ENCODE measurements around the gene WDTC1. TPM values are rescaled to one million over a fixed set of nuclear protein-coding genes. Genes with fewer than 3 reads are reported as not detected.
"Not testable (repeated sequence)": the region's sequence is repeated elsewhere in the genome, so short reads cannot be mapped to it uniquely, and the experiment has no call there.

Gene WDTC1
- polyA plus RNA-seq, 1 donor = 30.6 TPM

GRCh38 chr1:27284425-27285273 lies 50.2 kb downstream of the WDTC1 start:
- Histone ChIP-seq H3K36me3 (ENCODE audit: control insufficient read depth, insufficient read depth, low read length) (peaks cover 17% of the 10 kb centered on the region), H3K4me3 (ENCODE audit: low read length) (no peak overlapping the region), H3K9me3 (ENCODE audit: control insufficient read depth, low read depth, low read length) (no peaks in the 10 kb centered on the region), H3K27ac (ENCODE audit: low read length) (no peak overlapping the region), H3K4me1 (ENCODE audit: control insufficient read depth, insufficient read depth, low read length) (peaks cover 6% of the 10 kb centered on the region), H3K27me3 (ENCODE audit: control insufficient read depth, insufficient read depth, low read length) (no peaks in the 10 kb centered on the region)
- DNase-seq = peak; percentile 71 to 74
- 63% methylated on average over 1 of the region's 11 CpGs for WGBS (ENCODE audit: insufficient coverage, low lambda C conversion rate)

GRCh38 chr1:27285274-27285660 lies 50.8 kb downstream of the WDTC1 start:
- Histone ChIP-seq H3K27me3 (ENCODE audit: control insufficient read depth, insufficient read depth, low read length) (no peaks in the 10 kb centered on the region), H3K27ac (ENCODE audit: low read length) (no peak overlapping the region), H3K36me3 (ENCODE audit: control insufficient read depth, insufficient read depth, low read length) (peaks cover 17% of the 10 kb centered on the region), H3K4me3 (ENCODE audit: low read length) (no peak overlapping the region), H3K4me1 (ENCODE audit: control insufficient read depth, insufficient read depth, low read length) (peaks cover 10% of the 10 kb centered on the region), H3K9me3 (ENCODE audit: control insufficient read depth, low read depth, low read length) (no peaks in the 10 kb centered on the region)
- WGBS (ENCODE audit: insufficient coverage, low lambda C conversion rate) = 80% methylated on average over 1 of the region's 2 CpGs
- no peak for DNase-seq

- not testable (repeated sequence) for H3K27ac ChIP-seq (ENCODE audit: low read length); H3K4me3 ChIP-seq (ENCODE audit: low read length); DNase-seq; H3K9me3 ChIP-seq (ENCODE audit: control insufficient read depth, low read depth, low read length); H3K27me3 ChIP-seq (ENCODE audit: control insufficient read depth, insufficient read depth, low read length)
- WGBS (ENCODE audit: insufficient coverage, low lambda C conversion rate) = 100% methylated on average over 1 of the region's 7 CpGs
- Histone ChIP-seq H3K36me3 (ENCODE audit: control insufficient read depth, insufficient read depth, low read length) (peaks cover 17% of the 10 kb centered on the region), H3K4me1 (ENCODE audit: control insufficient read depth, insufficient read depth, low read length) (peaks cover 14% of the 10 kb centered on the region)
These were observed 51.4 kb downstream of the WDTC1 start for GRCh38 chr1:27285821-27286220.

- not testable (repeated sequence) for DNase-seq; H3K27me3 ChIP-seq (ENCODE audit: control insufficient read depth, insufficient read depth, low read length); H3K27ac ChIP-seq (ENCODE audit: low read length); H3K4me3 ChIP-seq (ENCODE audit: low read length); H3K9me3 ChIP-seq (ENCODE audit: control insufficient read depth, low read depth, low read length)
- no CpG with 5 or more reads among the region's 29 CpGs for WGBS (ENCODE audit: insufficient coverage, low lambda C conversion rate)
- peaks cover 26% of the 10 kb centered on the region for H3K36me3 ChIP-seq (ENCODE audit: control insufficient read depth, insufficient read depth, low read length)
- peaks cover 35% of the 10 kb centered on the region for H3K4me1 ChIP-seq (ENCODE audit: control insufficient read depth, insufficient read depth, low read length)
These were observed 54.7 kb downstream of the WDTC1 start for GRCh38 chr1:27289125-27289524.

- Histone ChIP-seq H3K9me3 (ENCODE audit: control insufficient read depth, low read depth, low read length) (no peaks in the 10 kb centered on the region), H3K4me1 (ENCODE audit: control insufficient read depth, insufficient read depth, low read length) (peaks cover 35% of the 10 kb centered on the region), H3K36me3 (ENCODE audit: control insufficient read depth, insufficient read depth, low read length) (peaks cover 38% of the 10 kb centered on the region), H3K27me3 (ENCODE audit: control insufficient read depth, insufficient read depth, low read length) (no peaks in the 10 kb centered on the region), H3K4me3 (ENCODE audit: low read length) (no peak overlapping the region), H3K27ac (ENCODE audit: low read length) (peak overlapping the region; percentile 61)
- whole genome bisulfite sequencing (ENCODE audit: insufficient coverage, low lambda C conversion rate) = 0% methylated on average over 1 of the region's 3 CpGs
- DNase-seq = peak; percentile 65 to 87
These were observed 56.1 kb downstream of the WDTC1 start for GRCh38 chr1:27290581-27290980.

GRCh38 chr1:27292106-27292505 lies 57.7 kb downstream of the WDTC1 start:
- peak overlapping the region; percentile 61 for H3K27ac ChIP-seq (ENCODE audit: low read length)
- no peaks in the 10 kb centered on the region for H3K9me3 ChIP-seq (ENCODE audit: control insufficient read depth, low read depth, low read length)
- WGBS (ENCODE audit: insufficient coverage, low lambda C conversion rate) = no CpG with 5 or more reads among the region's 5 CpGs
- H3K4me3 ChIP-seq (ENCODE audit: low read length) = no peak overlapping the region
- DNase-seq = peak; percentile 60 to 85
- H3K27me3 ChIP-seq (ENCODE audit: control insufficient read depth, insufficient read depth, low read length) = no peaks in the 10 kb centered on the region
- peaks cover 35% of the 10 kb centered on the region for H3K4me1 ChIP-seq (ENCODE audit: control insufficient read depth, insufficient read depth, low read length)
- H3K36me3 ChIP-seq (ENCODE audit: control insufficient read depth, insufficient read depth, low read length) = peaks cover 46% of the 10 kb centered on the region

- Histone ChIP-seq H3K4me1 (ENCODE audit: control insufficient read depth, insufficient read depth, low read length) (peaks cover 32% of the 10 kb centered on the region), H3K27me3 (ENCODE audit: control insufficient read depth, insufficient read depth, low read length) (no peaks in the 10 kb centered on the region), H3K36me3 (ENCODE audit: control insufficient read depth, insufficient read depth, low read length) (peaks cover 56% of the 10 kb centered on the region), H3K27ac (ENCODE audit: low read length) (no peak overlapping the region), H3K4me3 (ENCODE audit: low read length) (no peak overlapping the region), H3K9me3 (ENCODE audit: control insufficient read depth, low read depth, low read length) (no peaks in the 10 kb centered on the region)
- no CpG with 5 or more reads among the region's 8 CpGs for WGBS (ENCODE audit: insufficient coverage, low lambda C conversion rate)
- no peak for DNase-seq
These were observed 59.5 kb downstream of the WDTC1 start for GRCh38 chr1:27293915-27294314.

- Histone ChIP-seq H3K27me3 (ENCODE audit: control insufficient read depth, insufficient read depth, low read length) (no peaks in the 10 kb centered on the region), H3K4me3 (ENCODE audit: low read length) (no peak overlapping the region), H3K36me3 (ENCODE audit: control insufficient read depth, insufficient read depth, low read length) (peaks cover 73% of the 10 kb centered on the region), H3K27ac (ENCODE audit: low read length) (no peak overlapping the region), H3K9me3 (ENCODE audit: control insufficient read depth, low read depth, low read length) (no peaks in the 10 kb centered on the region), H3K4me1 (ENCODE audit: control insufficient read depth, insufficient read depth, low read length) (peaks cover 32% of the 10 kb centered on the region)
- peak; percentile 26 to 33 for DNase-seq
- no CpG with 5 or more reads among the region's 10 CpGs for WGBS (ENCODE audit: insufficient coverage, low lambda C conversion rate)
These were observed 62.4 kb downstream of the WDTC1 start for GRCh38 chr1:27296773-27297291.

GRCh38 chr1:27297903-27298302 lies 63.5 kb downstream of the WDTC1 start:
- Histone ChIP-seq H3K36me3 (ENCODE audit: control insufficient read depth, insufficient read depth, low read length) (peaks cover 76% of the 10 kb centered on the region), H3K27me3 (ENCODE audit: control insufficient read depth, insufficient read depth, low read length) (no peaks in the 10 kb centered on the region), H3K4me3 (ENCODE audit: low read length) (no peak overlapping the region), H3K9me3 (ENCODE audit: control insufficient read depth, low read depth, low read length) (no peaks in the 10 kb centered on the region), H3K27ac (ENCODE audit: low read length) (peak overlapping the region; percentile 16), H3K4me1 (ENCODE audit: control insufficient read depth, insufficient read depth, low read length) (peaks cover 22% of the 10 kb centered on the region)
- no peak for DNase-seq
- WGBS (ENCODE audit: insufficient coverage, low lambda C conversion rate) = no CpG with 5 or more reads among the region's 3 CpGs

- H3K27me3 ChIP-seq (ENCODE audit: control insufficient read depth, insufficient read depth, low read length) = no peaks in the 10 kb centered on the region
- peaks cover 78% of the 10 kb centered on the region for H3K36me3 ChIP-seq (ENCODE audit: control insufficient read depth, insufficient read depth, low read length)
- H3K4me1 ChIP-seq (ENCODE audit: control insufficient read depth, insufficient read depth, low read length) = peaks cover 21% of the 10 kb centered on the region
- H3K4me3 ChIP-seq (ENCODE audit: low read length) = no peak overlapping the region
- no peaks in the 10 kb centered on the region for H3K9me3 ChIP-seq (ENCODE audit: control insufficient read depth, low read depth, low read length)
- WGBS (ENCODE audit: insufficient coverage, low lambda C conversion rate) = no CpG with 5 or more reads among the region's 8 CpGs
- peak overlapping the region; percentile 95 for H3K27ac ChIP-seq (ENCODE audit: low read length)
- DNase-seq = no peak
These were observed 64.4 kb downstream of the WDTC1 start for GRCh38 chr1:27298632-27299384.
